NCI-H1694 (cell line): ENCODE data around the gene RPS2.

Experiments used
- DNase-seq: peaks from one replicate; lab custom pipeline; 2025; lab: John Stamatoyannopoulos, UW

The RPS2 gene

GRCh38 chr16:1919327-1919998, 45.2 kb downstream of the RPS2 start:
- DNase-seq, result no peak

- no peak for DNase-seq
Measured at GRCh38 chr16:1918351-1919326, 46.0 kb downstream of the RPS2 start, which contains the start of gene HS3ST6. Gene HS3ST6, minus strand, starts transcription at chr16:1918415. Its CDS starts 92 bp downstream, at chr16:1918323.

- DNase-seq, result no peak
Measured at GRCh38 chr16:1917665-1918350, 46.8 kb downstream of the RPS2 start.

DNA sequence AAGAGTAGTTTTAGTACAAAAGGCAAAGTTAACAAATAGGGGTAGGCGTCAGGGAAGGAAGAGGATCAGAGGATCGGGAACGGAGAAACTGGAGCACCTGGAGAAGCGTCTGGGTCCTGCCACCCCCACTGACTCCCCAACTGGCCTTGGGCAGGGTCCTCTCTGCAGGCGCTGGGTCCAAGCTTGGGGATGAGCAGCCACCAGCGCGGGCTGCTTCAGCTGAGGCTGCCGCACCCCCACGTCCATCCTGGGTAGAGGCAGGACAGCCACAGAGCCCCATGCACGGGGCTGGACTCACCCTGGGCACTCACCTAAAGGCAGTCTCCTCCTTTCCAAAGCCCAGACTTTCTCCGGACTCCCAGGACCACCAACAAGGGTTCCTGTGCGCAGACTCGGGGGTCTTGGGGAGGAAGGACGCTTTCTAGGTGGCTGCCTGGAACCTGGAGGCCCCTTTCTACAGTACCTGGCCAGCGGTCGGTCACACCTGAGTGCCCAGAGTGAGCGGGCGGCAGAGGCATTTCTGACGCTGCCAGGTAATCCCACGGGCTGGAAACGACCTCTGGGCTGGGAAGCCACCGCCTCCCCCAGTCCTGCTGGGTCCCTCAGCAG, 47.5 kb downstream of the RPS2 start:
- no peak for DNase-seq

- DNase-seq, result no peak
Measured at GRCh38 chr16:1916640-1916990, 48.0 kb downstream of the RPS2 start.

DNA sequence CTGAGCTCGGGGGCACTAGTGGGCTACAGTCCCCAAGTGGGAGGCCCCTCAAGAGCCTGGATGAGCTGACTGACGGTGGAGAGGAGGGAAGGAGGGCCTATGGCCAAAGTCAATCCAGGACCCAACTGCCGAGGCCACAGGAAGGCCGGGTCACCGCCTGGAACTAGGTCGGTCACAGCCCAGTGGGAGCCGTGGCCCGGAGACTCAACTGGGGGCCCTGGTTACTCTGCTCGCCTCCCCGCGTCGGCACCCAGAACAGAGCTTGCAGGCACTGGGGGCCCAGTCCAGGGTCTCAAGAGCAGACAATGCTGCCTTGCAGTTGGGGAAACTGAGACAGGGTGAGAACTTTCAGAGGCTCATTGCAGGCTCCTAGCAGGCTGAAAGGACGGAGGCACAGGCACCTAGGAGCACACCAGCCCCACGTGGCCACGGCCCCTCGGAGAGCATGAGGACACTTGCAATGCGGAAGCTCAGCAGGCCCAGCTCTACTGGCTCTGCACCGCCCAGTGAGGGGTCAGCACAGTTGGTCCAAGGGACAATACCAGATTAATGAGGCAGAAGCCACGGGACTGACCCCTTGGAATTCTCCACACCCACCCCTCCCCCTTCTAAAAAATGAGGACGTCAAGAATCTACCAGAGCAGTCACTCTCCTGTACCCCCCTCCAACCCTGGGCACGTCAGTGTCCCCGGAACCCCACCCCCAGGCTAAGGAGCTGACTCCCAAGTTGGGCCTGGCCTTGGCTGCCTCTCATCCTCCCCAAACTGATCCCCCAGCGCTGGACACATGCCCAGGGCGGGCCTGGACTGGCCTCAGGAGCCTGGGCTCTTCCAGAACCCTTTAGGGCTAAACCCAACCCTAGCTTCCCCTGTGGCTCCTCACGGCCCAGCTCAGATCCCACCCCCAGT, 48.6 kb downstream of the RPS2 start:
- DNase-seq, result no peak

DNA sequence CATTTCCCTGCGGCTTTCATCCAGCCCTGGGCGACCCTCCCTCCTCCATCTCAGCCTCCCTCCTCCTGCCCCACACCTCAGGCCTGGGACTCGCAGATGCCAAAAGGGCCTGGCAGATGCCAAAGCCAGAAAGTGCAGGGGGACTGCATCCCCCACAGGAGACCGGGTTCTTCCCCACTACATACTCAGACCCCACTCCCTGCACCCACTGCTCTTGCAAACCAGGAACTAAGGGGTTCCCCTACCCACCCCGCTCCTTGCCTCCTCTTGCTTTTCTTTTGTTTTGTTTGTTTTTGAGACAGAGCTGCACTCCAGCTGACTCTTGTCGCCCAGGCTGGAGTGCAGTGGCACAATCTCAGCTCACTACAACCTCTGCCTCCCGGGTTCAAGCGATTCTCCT, 49.6 kb downstream of the RPS2 start:
- DNase-seq, result no peak

GRCh38 chr16:1914084-1914608, 50.5 kb downstream of the RPS2 start:
- DNase-seq, result no peak

DNA sequence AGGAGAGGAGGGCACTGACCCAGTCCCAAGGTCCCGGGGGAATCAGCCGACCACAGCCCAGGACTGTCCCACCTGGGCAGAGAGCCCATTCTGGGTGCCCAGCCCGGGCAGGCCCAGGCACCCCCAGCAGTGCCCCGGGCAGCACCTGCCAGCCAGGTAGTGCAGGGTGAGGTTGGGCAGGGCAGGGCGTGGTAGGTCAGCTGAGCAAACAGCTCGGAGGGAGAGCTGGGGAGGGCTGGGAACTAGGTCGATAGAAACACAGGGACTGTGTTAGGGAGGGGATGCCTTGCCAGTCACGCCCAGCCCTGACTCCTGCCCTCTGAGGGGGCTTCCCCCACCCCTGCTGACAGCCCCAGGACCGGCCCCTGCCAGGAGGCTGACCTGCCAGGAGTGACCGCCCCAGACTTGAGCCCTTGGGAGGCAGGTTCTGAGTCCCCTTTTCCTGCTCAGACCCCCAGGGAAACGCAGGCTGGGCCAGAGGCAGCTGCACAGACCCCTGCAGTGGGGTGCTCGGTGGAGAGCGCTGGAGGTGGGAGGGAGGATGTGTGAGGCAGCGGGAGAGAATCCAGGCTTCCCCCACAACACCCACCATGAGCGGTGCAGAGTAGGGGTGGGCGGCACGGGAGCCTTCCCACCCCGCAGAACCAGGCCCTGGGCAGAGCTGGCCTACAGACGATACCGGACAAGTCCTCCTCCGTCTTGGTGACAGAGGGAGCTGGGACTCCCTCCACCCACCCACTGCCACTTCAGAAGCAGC, 51.1 kb downstream of the RPS2 start:
- DNase-seq, result no peak

DNA sequence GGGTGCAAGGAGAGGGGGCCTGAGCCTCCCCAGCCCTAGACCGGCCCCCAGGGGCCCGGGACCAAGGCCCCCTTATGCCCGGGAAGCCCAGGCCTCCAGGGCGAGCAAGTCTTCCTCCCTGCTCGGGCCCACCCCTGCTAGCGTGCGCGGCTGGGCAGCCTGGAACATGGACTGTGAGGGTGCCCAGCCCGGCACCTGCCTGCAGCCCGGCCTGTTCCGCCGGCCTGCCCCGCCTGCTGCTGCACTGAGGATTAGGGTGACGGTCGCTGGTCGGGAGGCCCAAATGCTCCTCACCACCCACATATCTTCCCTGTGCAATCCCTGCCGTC, 52.4 kb downstream of the RPS2 start:
- no peak for DNase-seq
